C4-2B (cell line): ENCODE results near the gene FCRL1.

ENCODE experiments used
- H3K27ac ChIP-seq: fragments of 450-650 bp; 2 replicates; pipeline ENCODE4 v1.5.1; 2017
- CTCF ChIP-seq: fragments of 450-650 bp; conservative IDR thresholded peaks from 2 replicates; pipeline ENCODE4 v1.5.1; 2017; ENCODE audit warnings: mild to moderate bottlenecking
- ZFX ChIP-seq: fragments of 450-650 bp; IDR thresholded peaks from 2 replicates; pipeline ENCODE4 v1.6.1; 2017

Gene FCRL1

GRCh38 chr1:157775101-157775870 lies 44.6 kb downstream of the FCRL1 start:
- H3K27ac ChIP-seq = no peak overlapping the region
- TF ChIP-seq ZFX = no peak
- no peak for TF ChIP-seq CTCF

DNA sequence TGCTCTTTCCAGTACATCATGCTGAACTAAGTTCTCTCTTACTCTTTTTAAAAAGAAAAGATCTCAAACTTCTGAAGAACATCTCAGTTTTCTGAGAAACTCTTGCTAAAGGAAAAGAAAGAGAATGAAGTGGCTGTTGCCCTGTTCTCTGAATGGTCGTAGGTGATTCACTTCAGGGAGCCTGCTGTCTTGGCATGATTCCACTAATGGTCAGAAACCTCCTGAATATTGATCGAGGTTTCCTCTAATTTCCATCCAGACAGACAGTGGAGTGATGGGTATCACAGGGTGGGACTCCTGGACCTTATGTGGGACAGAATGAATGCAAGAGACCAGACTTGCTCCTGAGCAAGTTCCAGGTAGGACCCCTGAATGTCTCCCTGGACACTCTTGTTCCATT lies 45.5 kb downstream of the FCRL1 start:
- TF ChIP-seq ZFX (no peak), CTCF (no peak)
- no peak overlapping the region for H3K27ac ChIP-seq

DNA sequence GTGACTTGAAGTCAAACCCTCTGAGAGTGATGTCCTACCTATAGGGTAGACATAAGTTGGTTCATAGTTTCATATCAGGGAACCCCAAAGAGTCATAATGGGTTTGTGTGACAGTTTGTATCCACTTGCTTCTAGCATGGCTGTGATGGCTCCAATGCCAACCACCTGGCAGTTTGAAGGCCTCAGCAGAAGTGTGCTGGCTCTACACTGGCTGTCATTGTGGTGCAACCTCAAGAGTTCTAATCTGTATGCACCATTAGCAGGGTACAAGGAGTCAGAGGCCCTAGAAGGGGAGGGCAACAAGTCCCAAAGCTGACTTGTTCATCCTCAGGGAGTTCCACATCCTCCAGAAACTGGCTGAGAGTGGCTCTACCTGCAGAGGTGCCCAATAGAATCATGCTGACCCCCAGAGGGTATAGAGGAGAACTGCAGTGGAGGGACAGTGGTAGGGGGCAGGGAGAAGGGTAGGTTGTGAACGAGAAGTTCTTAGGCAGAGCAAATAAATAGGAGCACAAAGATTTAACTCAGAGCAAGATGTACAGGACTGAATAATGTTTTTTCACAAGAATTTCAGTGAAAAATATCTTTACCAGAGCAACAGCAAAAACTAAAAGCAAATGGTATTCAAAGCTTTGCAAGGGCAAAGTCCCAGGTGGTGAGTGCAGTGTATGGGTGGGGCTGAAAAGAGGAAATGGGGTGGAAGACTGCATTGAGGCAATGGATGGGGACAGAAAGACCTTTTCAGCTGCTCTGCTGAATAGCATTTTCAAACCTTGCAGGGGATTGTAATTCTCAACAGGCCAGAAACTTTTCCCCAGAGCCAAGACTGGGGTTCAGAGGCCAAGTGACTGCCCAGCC lies 46.2 kb downstream of the FCRL1 start:
- TF ChIP-seq CTCF (peak; percentile 53), ZFX (no peak)
- no peak overlapping the region for H3K27ac ChIP-seq

GRCh38 chr1:157771661-157772425 lies 48.1 kb downstream of the FCRL1 start:
- H3K27ac ChIP-seq = no peak overlapping the region
- TF ChIP-seq ZFX (no peak), CTCF (no peak)

- TF ChIP-seq ZFX (no peak), CTCF (peak; percentile 41)
- H3K27ac ChIP-seq = no peak overlapping the region
These were observed 49.4 kb downstream of the FCRL1 start for GRCh38 chr1:157770442-157771043.

DNA sequence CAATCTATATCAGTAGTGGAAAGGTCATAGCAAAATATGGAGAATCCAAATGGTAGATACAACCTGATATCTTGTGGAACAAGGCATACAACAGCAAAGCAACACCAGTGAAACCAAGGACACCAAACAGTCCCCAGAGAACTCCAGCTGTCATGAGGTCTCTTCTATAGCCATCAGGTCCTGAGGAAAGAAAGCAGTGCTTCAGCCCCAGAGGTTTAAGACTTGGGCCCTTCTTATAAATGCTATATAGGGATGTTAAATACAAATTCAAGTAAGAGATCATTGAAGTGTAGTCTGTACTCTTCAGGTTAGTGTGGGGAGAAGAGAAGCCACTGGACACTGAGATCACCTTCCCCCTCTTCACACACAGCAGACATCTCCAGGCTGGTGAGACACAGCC lies 53.1 kb downstream of the FCRL1 start:
- H3K27ac ChIP-seq = no peak overlapping the region
- TF ChIP-seq ZFX (no peak), CTCF (no peak)
